HG03378 (cell line): ENCODE measurements around the gene NSMCE3.
"Not testable (repeated sequence)": the region's sequence is repeated elsewhere in the genome, so short reads cannot be mapped to it uniquely, and the experiment has no call there.

Experiments used
- ATAC-seq: cut with Tn5 transposase; IDR thresholded peaks from one replicate; pipeline ENCODE4 v1.9.1; 2021; ENCODE audit warnings: mild to moderate bottlenecking, moderate library complexity; ENCODE audit not compliant: unreplicated experiment

Gene NSMCE3

GRCh38 chr15:29270169-29270955, 740 bp upstream of the NSMCE3 start:
- peak; percentile 31 for ATAC-seq

- ATAC-seq = peak; percentile 17
These were observed 727 bp downstream of the NSMCE3 start for GRCh38 chr15:29268706-29269484.

GRCh38 chr15:29266052-29266582, 3.5 kb downstream of the NSMCE3 start:
- no peak for ATAC-seq

- no peak for ATAC-seq
These were observed 6.3 kb downstream of the NSMCE3 start for GRCh38 chr15:29263289-29263688.

- no peak for ATAC-seq
These were observed 6.9 kb downstream of the NSMCE3 start for GRCh38 chr15:29262738-29263137.

GRCh38 chr15:29260896-29261295, 8.7 kb downstream of the NSMCE3 start:
- ATAC-seq = no peak

GRCh38 chr15:29259233-29259632, 10.4 kb downstream of the NSMCE3 start:
- ATAC-seq = no peak

- no peak for ATAC-seq
These were observed 17.4 kb downstream of the NSMCE3 start for GRCh38 chr15:29252234-29252633.

GRCh38 chr15:29244544-29244943, 25.1 kb downstream of the NSMCE3 start:
- ATAC-seq = no peak

- no peak for ATAC-seq
These were observed 25.5 kb downstream of the NSMCE3 start for GRCh38 chr15:29244123-29244522.

- no peak for ATAC-seq
These were observed 27.0 kb downstream of the NSMCE3 start for GRCh38 chr15:29242456-29243242.

GRCh38 chr15:29241207-29241606, 28.4 kb downstream of the NSMCE3 start:
- no peak for ATAC-seq

- ATAC-seq = no peak
These were observed 30.2 kb downstream of the NSMCE3 start for GRCh38 chr15:29239395-29239794.

GRCh38 chr15:29233566-29233965, 36.1 kb downstream of the NSMCE3 start:
- ATAC-seq = no peak

GRCh38 chr15:29226436-29227208, 43.0 kb downstream of the NSMCE3 start:
- ATAC-seq = no peak

GRCh38 chr15:29225534-29226234, 43.9 kb downstream of the NSMCE3 start:
- ATAC-seq = no peak

- not testable (repeated sequence) for ATAC-seq
These were observed 44.6 kb downstream of the NSMCE3 start for GRCh38 chr15:29224987-29225363.

- not testable (repeated sequence) for ATAC-seq
These were observed 45.2 kb downstream of the NSMCE3 start for GRCh38 chr15:29224235-29224986.

- no peak for ATAC-seq
These were observed 46.0 kb downstream of the NSMCE3 start for GRCh38 chr15:29223640-29224039.
